ENCODE data around the gene SCNN1G. TPM values are rescaled to one million over a fixed set of nuclear protein-coding genes. Genes with fewer than 3 reads are reported as not detected.
A peak's percentile ranks its signal among the peaks of the same experiment; 100 is the strongest.
"Not testable (repeated sequence)": the region's sequence is repeated elsewhere in the genome, so short reads cannot be mapped to it uniquely, and the experiment has no call there.

SCNN1G gene, protein sequence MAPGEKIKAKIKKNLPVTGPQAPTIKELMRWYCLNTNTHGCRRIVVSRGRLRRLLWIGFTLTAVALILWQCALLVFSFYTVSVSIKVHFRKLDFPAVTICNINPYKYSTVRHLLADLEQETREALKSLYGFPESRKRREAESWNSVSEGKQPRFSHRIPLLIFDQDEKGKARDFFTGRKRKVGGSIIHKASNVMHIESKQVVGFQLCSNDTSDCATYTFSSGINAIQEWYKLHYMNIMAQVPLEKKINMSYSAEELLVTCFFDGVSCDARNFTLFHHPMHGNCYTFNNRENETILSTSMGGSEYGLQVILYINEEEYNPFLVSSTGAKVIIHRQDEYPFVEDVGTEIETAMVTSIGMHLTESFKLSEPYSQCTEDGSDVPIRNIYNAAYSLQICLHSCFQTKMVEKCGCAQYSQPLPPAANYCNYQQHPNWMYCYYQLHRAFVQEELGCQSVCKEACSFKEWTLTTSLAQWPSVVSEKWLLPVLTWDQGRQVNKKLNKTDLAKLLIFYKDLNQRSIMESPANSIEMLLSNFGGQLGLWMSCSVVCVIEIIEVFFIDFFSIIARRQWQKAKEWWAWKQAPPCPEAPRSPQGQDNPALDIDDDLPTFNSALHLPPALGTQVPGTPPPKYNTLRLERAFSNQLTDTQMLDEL
- total RNA-seq, result 0.13 and 0.26 TPM in 2 replicates

GRCh38 chr16:23182679-23183542 is at the start of gene SCNN1G:
Gene SCNN1G, plus strand, starts transcription at chr16:23182745. Its CDS starts 3,527 bp downstream, at chr16:23186272.
- no peak for DNase-seq (ENCODE audit: low read depth in 2 of 2)

DNA sequence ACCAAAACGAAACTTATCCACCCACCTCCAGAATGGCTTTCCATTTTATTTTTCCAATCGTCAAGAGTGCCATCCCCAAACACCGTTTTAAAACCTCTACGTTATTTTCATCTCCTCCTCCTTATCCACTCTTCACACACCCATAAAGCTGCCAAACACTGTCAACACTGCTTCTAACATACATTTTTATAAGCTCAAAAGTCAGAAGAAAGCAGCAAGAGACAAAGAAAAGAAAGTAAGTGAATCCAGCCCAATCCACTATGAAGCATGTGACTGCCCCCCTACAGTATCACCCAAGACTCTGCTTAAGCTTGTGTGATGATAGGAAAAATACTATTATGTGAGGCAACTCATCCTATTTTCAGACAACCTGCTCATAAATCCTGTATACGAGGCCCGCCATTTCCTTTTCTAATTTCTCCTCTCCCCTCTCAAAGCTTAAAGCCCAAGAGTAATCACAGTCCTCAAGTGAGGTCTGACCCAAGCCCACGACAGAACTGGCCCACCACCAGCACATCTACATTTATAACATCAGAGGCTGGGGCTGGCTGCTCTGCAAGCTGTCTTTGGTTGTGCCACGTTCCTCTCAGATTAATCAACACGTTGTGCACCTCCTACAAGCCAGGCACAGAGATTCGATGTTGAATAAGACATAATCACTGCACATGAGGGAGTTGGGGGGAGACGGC is 49.6 kb upstream of the SCNN1G start:
- peak in 1 of 2 donors; percentile 63 for DNase-seq (ENCODE audit: low read depth in 2 of 2)

DNA sequence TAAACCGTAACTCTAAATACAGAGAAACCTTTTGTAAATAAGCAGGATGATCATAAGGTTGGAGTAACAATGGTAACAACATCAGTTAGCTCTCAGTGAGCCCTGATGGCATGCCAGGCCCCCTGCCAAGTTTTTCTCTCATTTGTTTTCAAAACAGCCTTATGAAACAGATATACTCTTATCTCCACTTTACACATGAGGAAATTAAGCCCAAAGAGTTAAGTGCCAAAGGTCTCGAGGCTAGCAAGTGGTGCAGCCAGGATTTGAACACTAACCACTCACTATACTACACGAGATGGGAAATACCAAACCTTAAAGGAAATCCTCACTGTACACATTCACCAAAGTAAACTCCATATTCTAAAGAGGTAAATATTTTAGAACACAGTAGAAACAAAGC is 48.3 kb upstream of the SCNN1G start:
- peak; percentile 97 to 98 for DNase-seq (ENCODE audit: low read depth in 2 of 2)

DNA sequence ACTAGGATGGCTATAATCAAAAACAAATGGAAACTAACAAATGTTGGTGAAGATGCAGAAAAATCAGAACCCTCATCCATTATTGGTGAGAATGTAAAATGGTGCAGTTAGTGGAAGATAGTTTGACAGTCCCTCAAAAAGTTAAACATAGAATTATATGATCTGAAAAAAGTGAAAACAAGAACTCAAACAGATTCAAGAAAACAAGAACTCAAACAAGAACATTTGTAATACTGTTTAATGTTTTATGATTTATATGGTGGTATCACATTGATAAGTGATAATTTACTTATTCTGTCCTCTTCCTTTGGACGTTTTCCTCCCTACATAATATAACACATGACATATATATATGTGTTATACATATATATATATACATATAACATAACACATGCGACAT is 45.3 kb upstream of the SCNN1G start:
- DNase-seq (ENCODE audit: low read depth in 2 of 2), result no peak

GRCh38 chr16:23137818-23138217 is 44.7 kb upstream of the SCNN1G start:
- DNase-seq (ENCODE audit: low read depth in 2 of 2), result no peak

- DNase-seq (ENCODE audit: low read depth in 2 of 2), result no peak
These were observed 42.4 kb upstream of the SCNN1G start for GRCh38 chr16:23140107-23140506.

DNA sequence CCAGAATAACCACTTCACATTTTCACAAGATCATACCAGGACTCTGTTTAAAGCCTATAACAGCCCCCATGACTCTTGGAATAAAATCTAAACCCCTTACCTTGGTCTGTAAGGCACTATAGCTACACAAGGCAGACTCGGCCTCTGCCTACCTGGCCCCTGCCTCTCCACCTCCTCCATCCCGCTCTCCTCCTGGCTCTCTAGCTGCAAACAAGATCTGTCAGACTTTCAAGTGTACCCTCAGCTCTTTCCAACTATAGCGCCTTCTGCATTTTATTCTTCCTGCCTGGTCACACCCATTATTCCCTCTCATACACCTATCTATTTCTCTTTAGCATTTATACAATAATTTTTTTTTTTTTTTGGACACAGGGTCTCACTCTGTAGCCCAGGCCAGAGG is 41.5 kb upstream of the SCNN1G start:
- DNase-seq (ENCODE audit: low read depth in 2 of 2), result no peak

DNA sequence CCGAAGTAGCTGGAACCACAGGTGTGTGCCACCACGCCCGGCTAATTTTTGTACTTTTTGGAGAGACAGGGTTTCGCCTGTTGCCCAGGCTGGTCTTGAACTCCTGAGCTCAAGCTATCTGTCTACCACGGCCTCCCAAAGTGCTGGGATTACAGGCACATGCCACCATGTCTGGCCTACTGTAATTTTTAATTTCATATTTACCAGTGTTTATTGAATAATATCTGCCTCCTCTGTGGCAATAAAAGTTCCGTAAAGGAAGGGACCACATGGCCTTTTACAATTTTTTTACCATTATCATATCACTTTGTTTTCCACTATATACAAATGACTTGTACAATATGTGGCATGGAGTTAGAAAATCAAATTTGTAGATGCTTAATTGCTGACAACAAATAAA is 41.0 kb upstream of the SCNN1G start:
- no peak for DNase-seq (ENCODE audit: low read depth in 2 of 2)

GRCh38 chr16:23141959-23142740 is 40.4 kb upstream of the SCNN1G start:
- DNase-seq (ENCODE audit: low read depth in 2 of 2), result peak in 1 of 2 donors; percentile 25

DNA sequence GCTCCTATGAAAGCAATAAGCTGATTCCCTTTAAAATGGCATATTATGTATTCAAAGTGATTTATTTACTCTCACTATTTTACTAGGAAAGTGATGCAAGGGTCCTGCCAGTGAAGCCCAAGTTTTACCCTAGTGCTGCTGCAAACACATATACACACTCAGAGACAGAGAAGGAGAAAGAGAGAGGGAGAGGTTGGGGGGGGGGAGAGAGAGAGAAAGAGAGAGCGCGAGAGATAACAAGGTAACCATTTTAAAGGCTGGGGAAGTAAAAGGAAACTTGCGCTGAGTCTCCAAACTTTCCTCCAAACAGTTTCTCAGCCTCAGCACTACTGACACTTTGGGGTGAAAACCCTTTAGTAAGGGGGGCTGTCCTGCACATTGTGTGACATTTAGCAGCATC is 39.2 kb upstream of the SCNN1G start:
- DNase-seq (ENCODE audit: low read depth in 2 of 2), result no peak

DNA sequence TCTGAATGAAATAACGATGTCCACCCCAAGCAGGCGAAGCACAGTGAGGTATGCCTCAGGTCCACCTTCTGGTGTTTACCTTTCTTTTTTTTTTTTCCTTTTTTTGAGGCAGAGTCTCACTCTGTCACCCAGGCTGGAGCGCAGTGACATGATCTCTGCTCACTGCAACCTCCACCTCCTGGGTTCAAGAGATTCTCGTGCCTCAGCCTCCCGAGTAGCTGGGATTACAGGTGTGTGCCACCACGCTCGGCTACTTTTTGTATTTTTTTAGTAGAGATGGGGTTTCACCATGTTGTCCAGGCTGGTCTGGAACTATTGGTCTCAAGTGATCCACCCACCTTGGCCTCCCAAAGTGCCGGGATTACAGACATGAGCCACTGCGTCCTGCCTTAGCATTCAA is 38.2 kb upstream of the SCNN1G start:
- not testable (repeated sequence) for DNase-seq (ENCODE audit: low read depth in 2 of 2)

- DNase-seq (ENCODE audit: low read depth in 2 of 2), result no peak
These were observed 37.4 kb upstream of the SCNN1G start for GRCh38 chr16:23145186-23145585.

DNA sequence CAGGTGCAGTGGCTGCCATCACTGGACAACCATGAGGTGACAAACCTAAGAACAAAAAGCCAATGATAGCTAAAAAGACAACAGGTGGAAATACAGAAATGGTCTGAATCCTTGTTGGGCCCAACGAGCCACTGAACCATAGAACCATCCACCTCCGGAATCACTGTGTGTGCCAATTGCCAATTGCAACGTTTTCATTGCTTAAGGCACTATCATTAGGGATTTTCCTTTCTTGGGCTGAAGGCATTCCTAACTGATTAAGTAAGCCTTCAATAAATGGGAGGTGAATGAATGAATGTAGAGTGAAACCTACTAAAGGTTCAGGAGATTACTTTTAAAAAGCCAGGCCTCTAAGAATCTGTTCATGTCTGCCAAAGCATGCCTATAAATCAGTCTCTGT is 36.9 kb upstream of the SCNN1G start:
- peak in 1 of 2 donors; percentile 58 for DNase-seq (ENCODE audit: low read depth in 2 of 2)

GRCh38 chr16:23146877-23147601 is 35.5 kb upstream of the SCNN1G start:
- DNase-seq (ENCODE audit: low read depth in 2 of 2), result peak in 1 of 2 donors; percentile 54

- no peak for DNase-seq (ENCODE audit: low read depth in 2 of 2)
These were observed 34.9 kb upstream of the SCNN1G start for GRCh38 chr16:23147666-23148065.

GRCh38 chr16:23148166-23148512 is 34.4 kb upstream of the SCNN1G start:
- DNase-seq (ENCODE audit: low read depth in 2 of 2), result peak in 1 of 2 donors; percentile 38

GRCh38 chr16:23148513-23149266 is 33.9 kb upstream of the SCNN1G start:
- DNase-seq (ENCODE audit: low read depth in 2 of 2), result peak; percentile 60 to 79

DNA sequence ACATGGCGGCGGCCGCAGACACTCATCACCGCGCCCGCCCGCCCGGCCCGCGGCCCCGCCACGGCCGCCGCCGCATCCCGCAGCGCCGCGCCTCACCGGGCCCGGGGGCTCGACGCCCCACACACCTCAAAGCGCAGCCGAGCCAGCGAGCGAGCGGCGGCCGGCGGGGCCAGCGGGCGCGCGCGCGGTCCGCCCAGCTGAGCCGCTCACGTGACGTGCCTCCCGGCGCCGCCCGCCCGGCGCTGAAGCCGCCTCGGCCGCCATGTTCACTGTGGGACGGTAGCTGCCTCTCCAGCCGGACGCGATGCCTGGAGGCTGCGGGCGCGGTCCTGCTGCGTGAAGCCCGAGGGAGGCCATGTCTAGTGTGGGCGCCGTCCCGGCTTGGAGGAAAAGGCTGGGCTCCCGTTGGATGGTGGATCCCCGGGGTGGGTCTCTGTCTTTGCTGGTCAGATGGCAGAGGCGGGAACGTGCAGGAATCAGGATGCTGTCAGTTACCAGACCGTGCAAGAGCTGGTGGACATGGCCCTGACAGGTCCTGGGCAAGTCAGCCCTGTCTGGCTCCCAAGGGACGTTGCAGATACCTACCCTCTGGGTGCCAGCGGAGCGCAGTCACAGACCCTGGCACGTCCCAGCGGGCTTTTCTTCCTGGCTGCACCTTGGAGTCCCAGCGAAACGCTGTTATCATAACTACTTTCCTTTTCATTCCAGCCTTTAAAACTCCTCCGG is 33.1 kb upstream of the SCNN1G start, which contains the start of gene USP31:
Gene USP31, minus strand, starts transcription at position 186 of the 726 bp plus-strand sequence. Its CDS starts 182 bp downstream, at position 4.
- DNase-seq (ENCODE audit: low read depth in 2 of 2), result peak; percentile 89 to 97
